ENCODE data around the gene GSTCD. TPM values are rescaled to one million over a fixed set of nuclear protein-coding genes. Genes with fewer than 3 reads are reported as not detected.
A peak's percentile ranks its signal among the peaks of the same experiment; 100 is the strongest.

Gene GSTCD
- total and polyA plus RNA-seq, 9 of the 15 experiments (the other 6 are each of a cell fraction or from before 2014, with no cell fraction given), result 4.5 to 36.3 (median 16.0) TPM

GRCh38 chr4:105707782-105708180, 803 bp upstream of the GSTCD start:
- WGBS (ENCODE audit: insufficient coverage, low coverage, missing lambda C conversion rate), result 2% methylated on average over 7 of the region's 7 CpGs
- intact Hi-C loops (cut with micrococcal nuclease) (no loop called here), in situ Hi-C loops (cut with MboI) (no loop called here)
- ATAC-seq (no peak), FAIRE-seq (no peak), DNase-seq (ENCODE audit: extremely low read depth in 1 of 4, low spot score in 3 of 4) (no peak)
- peak overlapping the region; percentile 86 for H3K27ac ChIP-seq (ENCODE audit: extremely low read depth, low read depth, low read length)
- peak overlapping the region; percentile 88 to 98 for H3K9ac ChIP-seq (ENCODE audit: insufficient read depth in 1 of 2, low read depth in 2 of 2, low read length in 2 of 2)
- H4K20me1 ChIP-seq (replicated peaks; ENCODE audit: control insufficient read depth, insufficient read depth, low read length), result no peaks in the 10 kb centered on the region
- peak overlapping the region; percentile 93 for H3K4me3 ChIP-seq
- no peaks in the 10 kb centered on the region for H3K9me3 ChIP-seq (replicated peaks; ENCODE audit: control insufficient read depth, insufficient read depth, low read depth, low read length)
- peak overlapping the region; percentile 91 for H3K4me2 ChIP-seq (ENCODE audit: insufficient read depth, low read length)
- ChIA-PET POLR2A (interaction anchor here (0.8 kb wide), 1 partner anchor 521 kb away, joined by 3 read pairs; no protein-coding TSS in a partner anchor), CTCF (ENCODE audit: low intra/inter-chr PET ratio) (no interaction called here)
- H3K79me2 ChIP-seq (ENCODE audit: control insufficient read depth, insufficient read depth, low read length), result peaks cover 89% of the 10 kb centered on the region
- no TSS peak for BruUV-seq (replicated peaks)
- peaks cover 27% of the 10 kb centered on the region for H3K36me3 ChIP-seq (ENCODE audit: control insufficient read depth, insufficient read depth, low read length)
- H3K4me1 ChIP-seq (replicated peaks in 1 of 2; ENCODE audit: control insufficient read depth in 2 of 2, insufficient read depth in 2 of 2, low read length in 2 of 2), result peaks cover 0 to 6% of the 10 kb centered on the region in 2 experiments; a peak in 2 of 5 replicates
- H3K9me1 ChIP-seq (ENCODE audit: control insufficient read depth, insufficient read depth, low read length), result no peaks in the 10 kb centered on the region
- H3K27me3 ChIP-seq (ENCODE audit: control insufficient read depth in 2 of 2, insufficient read depth in 2 of 2, low read length in 2 of 2), result no peaks in the 10 kb centered on the region
- peak overlapping the region; percentile 92 for H2AFZ ChIP-seq (ENCODE audit: low read depth, low read length)
- TF ChIP-seq BHLHE40 (IDR thresholded peaks at IDR 0.05; ENCODE audit: low read length) (peak; percentile 52; the same call in 1 of the 2 replicates), STAG1 (CRISPR knock-in tag; IDR thresholded peaks at IDR 0.05; ENCODE audit: borderline replicate concordance) (no peak)

DNA sequence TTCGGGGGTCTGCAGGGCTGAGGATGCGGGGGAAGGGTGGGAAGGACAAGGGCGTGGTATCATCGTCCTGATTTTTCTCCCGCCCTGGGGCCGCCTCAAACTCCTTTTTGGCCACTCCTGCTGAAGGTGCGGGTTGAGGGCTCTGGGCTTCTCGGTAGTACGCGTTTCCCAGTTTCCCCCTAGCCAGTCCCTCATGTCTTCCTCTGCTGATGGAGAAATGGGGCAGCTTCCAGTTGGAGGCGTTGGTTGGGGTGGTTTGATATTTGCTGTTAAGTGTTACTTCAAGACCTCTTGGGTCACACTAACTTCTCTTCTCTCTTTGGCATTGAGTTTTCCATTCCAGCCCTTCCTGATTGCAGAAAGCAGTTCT, 482 bp downstream of the GSTCD start:
- Histone ChIP-seq H3K4me3 (peak overlapping the region; percentile 93), H3K9ac (ENCODE audit: insufficient read depth in 1 of 2, low read depth in 2 of 2, low read length in 2 of 2) (peak overlapping the region; percentile 88 to 98), H2AFZ (ENCODE audit: low read depth, low read length) (peak overlapping the region; percentile 87), H3K27ac (ENCODE audit: extremely low read depth, low read depth, low read length) (peak overlapping the region; percentile 86), H3K4me1 (replicated peaks in 1 of 2; ENCODE audit: control insufficient read depth in 2 of 2, insufficient read depth in 2 of 2, low read length in 2 of 2) (peaks cover 0 to 6% of the 10 kb centered on the region in 2 experiments; a peak in 2 of 5 replicates), H3K79me2 (ENCODE audit: control insufficient read depth, insufficient read depth, low read length) (peaks cover 92% of the 10 kb centered on the region), H3K36me3 (ENCODE audit: control insufficient read depth, insufficient read depth, low read length) (peaks cover 19% of the 10 kb centered on the region), H3K4me2 (ENCODE audit: insufficient read depth, low read length) (peak overlapping the region; percentile 91), H3K27me3 (ENCODE audit: control insufficient read depth in 2 of 2, insufficient read depth in 2 of 2, low read length in 2 of 2) (no peaks in the 10 kb centered on the region), H3K9me1 (ENCODE audit: control insufficient read depth, insufficient read depth, low read length) (no peaks in the 10 kb centered on the region), H4K20me1 (replicated peaks; ENCODE audit: control insufficient read depth, insufficient read depth, low read length) (no peaks in the 10 kb centered on the region), H3K9me3 (replicated peaks; ENCODE audit: control insufficient read depth, insufficient read depth, low read depth, low read length) (no peaks in the 10 kb centered on the region)
- 0% methylated on average over 6 of the region's 11 CpGs for WGBS (ENCODE audit: insufficient coverage, low coverage, missing lambda C conversion rate)
- ChIA-PET POLR2A (interaction anchor here (0.6 to 1.4 kb wide), 2 partner anchors 42 to 670 kb away, joined by 3 read pairs; no protein-coding TSS in a partner anchor), CTCF (ENCODE audit: low intra/inter-chr PET ratio) (no interaction called here)
- ATAC-seq (peak; percentile 79), FAIRE-seq (no peak), DNase-seq (ENCODE audit: extremely low read depth in 1 of 4, low spot score in 3 of 4) (peak in 2 of 4 experiments; percentile 43 to 59)
- in situ Hi-C loops (cut with MboI), result no loop called here
- BruUV-seq (replicated peaks), result TSS peak; percentile 58
- intact Hi-C loops (cut with micrococcal nuclease), result no loop called here
- TF ChIP-seq, protein P1, sequence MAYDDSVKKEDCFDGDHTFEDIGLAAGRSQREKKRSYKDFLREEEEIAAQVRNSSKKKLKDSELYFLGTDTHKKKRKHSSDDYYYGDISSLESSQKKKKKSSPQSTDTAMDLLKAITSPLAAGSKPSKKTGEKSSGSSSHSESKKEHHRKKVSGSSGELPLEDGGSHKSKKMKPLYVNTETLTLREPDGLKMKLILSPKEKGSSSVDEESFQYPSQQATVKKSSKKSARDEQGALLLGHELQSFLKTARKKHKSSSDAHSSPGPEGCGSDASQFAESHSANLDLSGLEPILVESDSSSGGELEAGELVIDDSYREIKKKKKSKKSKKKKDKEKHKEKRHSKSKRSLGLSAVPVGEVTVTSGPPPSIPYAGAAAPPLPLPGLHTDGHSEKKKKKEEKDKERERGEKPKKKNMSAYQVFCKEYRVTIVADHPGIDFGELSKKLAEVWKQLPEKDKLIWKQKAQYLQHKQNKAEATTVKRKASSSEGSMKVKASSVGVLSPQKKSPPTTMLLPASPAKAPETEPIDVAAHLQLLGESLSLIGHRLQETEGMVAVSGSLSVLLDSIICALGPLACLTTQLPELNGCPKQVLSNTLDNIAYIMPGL (CRISPR knock-in tag; IDR thresholded peaks at IDR 0.05), result no peak
- peak in 1 of 3 experiments; percentile 0; a peak in 1 of 6 replicates for TF ChIP-seq ZBTB11 (CRISPR knock-in tag; IDR thresholded peaks at IDR 0.05)
- TF ChIP-seq HOMEZ (CRISPR knock-in tag; IDR thresholded peaks at IDR 0.05), result no peak
- TF ChIP-seq CCNT2 (IDR thresholded peaks at IDR 0.05; ENCODE audit: borderline replicate concordance, extremely low read depth, insufficient read length, low read depth, low read length), result peak; percentile 3
- no peak for TF ChIP-seq ZNF316 (IDR thresholded peaks at IDR 0.05)
- no peak for TF ChIP-seq HMG20A (CRISPR knock-in tag; conservative IDR thresholded peaks at IDR 0.05)
